Measurements from ENCODE around the gene AKAP7. TPM values are rescaled to one million over a fixed set of nuclear protein-coding genes. Genes with fewer than 3 reads are reported as not detected.
"Not testable (repeated sequence)": the region's sequence is repeated elsewhere in the genome, so short reads cannot be mapped to it uniquely, and the experiment has no call there.

Gene AKAP7
- polyA plus RNA-seq, 6 donors from 2014 or later = 6.9 to 33.8 (median 10.5) TPM

- H3K36me3 Mint-ChIP-seq = peaks cover 16 to 23% of the 10 kb centered on the region in 2 donors
- H3K4me3 Mint-ChIP-seq = peak overlapping the region; percentile 28 to 91 (median 88)
- peak; percentile 61 for DNase-seq
- peaks cover 0 to 9% (median 6%) of the 10 kb centered on the region in 7 donors for H3K9me3 Mint-ChIP-seq
- H3K4me1 Mint-ChIP-seq = peaks cover 17 to 29% (median 28%) of the 10 kb centered on the region in 3 donors
- peak overlapping the region; percentile 59 to 98 (median 93) for H3K27ac Mint-ChIP-seq
- ATAC-seq (ENCODE audit: low read depth in 2 of 2) = peak; percentile 96 to 98
- H3K27me3 Mint-ChIP-seq = no peaks in the 10 kb centered on the region
These were observed 146.4 kb downstream of the AKAP7 start for GRCh38 chr6:131281471-131282270.

- no peak overlapping the region for H3K4me3 Mint-ChIP-seq
- peaks cover 0 to 9% (median 6%) of the 10 kb centered on the region in 7 donors for H3K9me3 Mint-ChIP-seq
- DNase-seq (no peak), ATAC-seq (ENCODE audit: low read depth in 2 of 2) (no peak)
- no peaks in the 10 kb centered on the region for H3K27me3 Mint-ChIP-seq
- H3K36me3 Mint-ChIP-seq = peaks cover 22 to 24% of the 10 kb centered on the region in 2 donors
- peak overlapping the region in 1 of 6 donors; percentile 93 for H3K27ac Mint-ChIP-seq
- H3K4me1 Mint-ChIP-seq = peaks cover 17 to 29% (median 28%) of the 10 kb centered on the region in 3 donors
These were observed 147.1 kb downstream of the AKAP7 start for GRCh38 chr6:131282365-131282764.

GRCh38 chr6:131283466-131284175 lies 148.4 kb downstream of the AKAP7 start:
- Mint-ChIP-seq H3K4me1 (peaks cover 17 to 26% (median 24%) of the 10 kb centered on the region in 3 donors), H3K9me3 (peaks cover 0 to 7% (median 3%) of the 10 kb centered on the region in 7 donors), H3K27ac (peak overlapping the region in 3 of 6 donors; percentile 8 to 33 (median 30)), H3K36me3 (peaks cover 18 to 22% of the 10 kb centered on the region in 2 donors), H3K4me3 (peak overlapping the region in 1 of 8 donors; percentile 10), H3K27me3 (no peaks in the 10 kb centered on the region)
- DNase-seq (no peak), ATAC-seq (ENCODE audit: low read depth in 2 of 2) (no peak)

GRCh38 chr6:131285548-131285947 lies 150.3 kb downstream of the AKAP7 start:
- Mint-ChIP-seq H3K27me3 (no peaks in the 10 kb centered on the region), H3K36me3 (peaks cover 13 to 16% of the 10 kb centered on the region in 2 donors), H3K27ac (no peak overlapping the region), H3K9me3 (no peaks in the 10 kb centered on the region), H3K4me3 (no peak overlapping the region), H3K4me1 (peaks cover 11 to 18% (median 14%) of the 10 kb centered on the region in 3 donors)
- ATAC-seq (ENCODE audit: low read depth in 2 of 2) = no peak
- DNase-seq = no peak

GRCh38 chr6:131286469-131287040 lies 151.3 kb downstream of the AKAP7 start:
- Mint-ChIP-seq H3K4me3 (no peak overlapping the region), H3K27ac (no peak overlapping the region), H3K27me3 (no peaks in the 10 kb centered on the region), H3K36me3 (peaks cover 13 to 16% of the 10 kb centered on the region in 2 donors), H3K4me1 (peaks cover 3 to 8% (median 4%) of the 10 kb centered on the region in 3 donors), H3K9me3 (no peaks in the 10 kb centered on the region)
- DNase-seq (no peak), ATAC-seq (ENCODE audit: low read depth in 2 of 2) (no peak)

GRCh38 chr6:131288214-131288613 lies 152.9 kb downstream of the AKAP7 start:
- peaks cover 11 to 15% (median 14%) of the 10 kb centered on the region in 3 donors for H3K4me1 Mint-ChIP-seq
- ATAC-seq (ENCODE audit: low read depth in 2 of 2) = no peak
- DNase-seq = no peak
- H3K4me3 Mint-ChIP-seq = no peak overlapping the region
- peak overlapping the region in 2 of 6 donors; percentile 21 to 48 for H3K27ac Mint-ChIP-seq
- H3K36me3 Mint-ChIP-seq = peaks cover 12 to 13% of the 10 kb centered on the region in 2 donors
- no peaks in the 10 kb centered on the region for H3K27me3 Mint-ChIP-seq
- no peaks in the 10 kb centered on the region for H3K9me3 Mint-ChIP-seq

- H3K27ac Mint-ChIP-seq = no peak overlapping the region
- H3K36me3 Mint-ChIP-seq = peaks cover 3 to 8% of the 10 kb centered on the region in 2 donors
- H3K27me3 Mint-ChIP-seq = peaks cover 0 to 2% (median 0%) of the 10 kb centered on the region in 3 donors
- H3K4me3 Mint-ChIP-seq = no peak overlapping the region
- no peaks in the 10 kb centered on the region for H3K9me3 Mint-ChIP-seq
- DNase-seq (no peak), ATAC-seq (ENCODE audit: low read depth in 2 of 2) (no peak)
- H3K4me1 Mint-ChIP-seq = peaks cover 11 to 15% (median 14%) of the 10 kb centered on the region in 3 donors
These were observed 155.7 kb downstream of the AKAP7 start for GRCh38 chr6:131290955-131291354.

- peaks cover 0 to 12% (median 0%) of the 10 kb centered on the region in 3 donors for H3K27me3 Mint-ChIP-seq
- peaks cover 11 to 15% (median 14%) of the 10 kb centered on the region in 3 donors for H3K4me1 Mint-ChIP-seq
- H3K9me3 Mint-ChIP-seq = no peaks in the 10 kb centered on the region
These were observed 157.1 kb downstream of the AKAP7 start for GRCh38 chr6:131292145-131292938.

GRCh38 chr6:131293472-131293911 lies 158.2 kb downstream of the AKAP7 start:
- no peaks in the 10 kb centered on the region for H3K9me3 Mint-ChIP-seq
- peak overlapping the region in 3 of 6 donors; percentile 18 to 65 (median 57) for H3K27ac Mint-ChIP-seq
- DNase-seq = no peak
- H3K4me1 Mint-ChIP-seq = peaks cover 11 to 15% (median 14%) of the 10 kb centered on the region in 3 donors
- H3K4me3 Mint-ChIP-seq = no peak overlapping the region
- H3K36me3 Mint-ChIP-seq = no peaks in the 10 kb centered on the region
- H3K27me3 Mint-ChIP-seq = peaks cover 0 to 12% (median 0%) of the 10 kb centered on the region in 3 donors
- ATAC-seq (ENCODE audit: low read depth in 2 of 2) = no peak

More at GRCh38 chr6:131292145-131292938, 157.1 kb downstream of the AKAP7 start:
- H3K4me3 Mint-ChIP-seq = peak overlapping the region in 1 of 8 donors; percentile 13
- ATAC-seq (ENCODE audit: low read depth in 2 of 2) (no peak), DNase-seq (no peak)
- peak overlapping the region; percentile 25 to 86 (median 65) for H3K27ac Mint-ChIP-seq
- H3K36me3 Mint-ChIP-seq = peaks cover 2 to 3% of the 10 kb centered on the region in 2 donors

- Mint-ChIP-seq H3K36me3 (no peaks in the 10 kb centered on the region), H3K27ac (no peak overlapping the region)
These were observed 159.8 kb downstream of the AKAP7 start for GRCh38 chr6:131295081-131295480.

GRCh38 chr6:131300826-131301225 lies 165.6 kb downstream of the AKAP7 start:
- H3K4me3 Mint-ChIP-seq; ATAC-seq (ENCODE audit: low read depth in 2 of 2); H3K27ac Mint-ChIP-seq; DNase-seq; H3K9me3 Mint-ChIP-seq; H3K36me3 Mint-ChIP-seq: not testable (repeated sequence)
- Mint-ChIP-seq H3K27me3 (peaks cover 0 to 12% (median 0%) of the 10 kb centered on the region in 3 donors), H3K4me1 (peaks cover 0 to 11% (median 11%) of the 10 kb centered on the region in 3 donors)

More at GRCh38 chr6:131295081-131295480, 159.8 kb downstream of the AKAP7 start:
- H3K4me3 Mint-ChIP-seq = no peak overlapping the region
- peaks cover 0 to 12% (median 0%) of the 10 kb centered on the region in 3 donors for H3K27me3 Mint-ChIP-seq
- no peak for DNase-seq
- peaks cover 11 to 15% (median 14%) of the 10 kb centered on the region in 3 donors for H3K4me1 Mint-ChIP-seq
- H3K9me3 Mint-ChIP-seq = no peaks in the 10 kb centered on the region
- ATAC-seq (ENCODE audit: low read depth in 2 of 2) = no peak

GRCh38 chr6:131303338-131303930 lies 168.2 kb downstream of the AKAP7 start:
- no peaks in the 10 kb centered on the region for H3K36me3 Mint-ChIP-seq
- H3K4me3 Mint-ChIP-seq = peak overlapping the region in 1 of 8 donors; percentile 20
- peak overlapping the region in 4 of 6 donors; percentile 2 to 55 (median 12) for H3K27ac Mint-ChIP-seq

More at GRCh38 chr6:131303338-131303930, 168.2 kb downstream of the AKAP7 start:
- Mint-ChIP-seq H3K9me3 (peaks cover 0 to 2% (median 0%) of the 10 kb centered on the region in 7 donors), H3K27me3 (no peaks in the 10 kb centered on the region), H3K4me1 (peaks cover 0 to 11% (median 11%) of the 10 kb centered on the region in 3 donors)
- ATAC-seq (ENCODE audit: low read depth in 2 of 2) (no peak), DNase-seq (no peak)
